Fibroblast of lung (primary cell): ENCODE data around the gene IPO8.

Source experiments
- EZH2 ChIP-seq: IDR thresholded peaks from 2 replicates; pipeline ENCODE4 v1.5.1; 2012; ENCODE audit warnings: low read length, control low read depth, mild to moderate bottlenecking; ENCODE audit errors: missing control alignments
- TF ChIP-seq, protein P1 (sequence below), 2 donors: IDR thresholded peaks in 1 of 2; conservative IDR thresholded peaks in 1 of 2; 1 replicate in 1 of 2; 2 replicates in 1 of 2; pipeline ENCODE4 v1.5.1; 2011 to 2012; ENCODE audit warnings: low read length in 2 of 2, control low read depth in 1 of 2, inconsistent platforms in 1 of 2, low read depth in 1 of 2, mild to moderate bottlenecking in 1 of 2

- TF ChIP-seq EZH2: no peak
- TF ChIP-seq, protein P1, sequence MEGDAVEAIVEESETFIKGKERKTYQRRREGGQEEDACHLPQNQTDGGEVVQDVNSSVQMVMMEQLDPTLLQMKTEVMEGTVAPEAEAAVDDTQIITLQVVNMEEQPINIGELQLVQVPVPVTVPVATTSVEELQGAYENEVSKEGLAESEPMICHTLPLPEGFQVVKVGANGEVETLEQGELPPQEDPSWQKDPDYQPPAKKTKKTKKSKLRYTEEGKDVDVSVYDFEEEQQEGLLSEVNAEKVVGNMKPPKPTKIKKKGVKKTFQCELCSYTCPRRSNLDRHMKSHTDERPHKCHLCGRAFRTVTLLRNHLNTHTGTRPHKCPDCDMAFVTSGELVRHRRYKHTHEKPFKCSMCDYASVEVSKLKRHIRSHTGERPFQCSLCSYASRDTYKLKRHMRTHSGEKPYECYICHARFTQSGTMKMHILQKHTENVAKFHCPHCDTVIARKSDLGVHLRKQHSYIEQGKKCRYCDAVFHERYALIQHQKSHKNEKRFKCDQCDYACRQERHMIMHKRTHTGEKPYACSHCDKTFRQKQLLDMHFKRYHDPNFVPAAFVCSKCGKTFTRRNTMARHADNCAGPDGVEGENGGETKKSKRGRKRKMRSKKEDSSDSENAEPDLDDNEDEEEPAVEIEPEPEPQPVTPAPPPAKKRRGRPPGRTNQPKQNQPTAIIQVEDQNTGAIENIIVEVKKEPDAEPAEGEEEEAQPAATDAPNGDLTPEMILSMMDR (conservative IDR thresholded peaks at IDR 0.05 in 1 of 2, IDR thresholded peaks at IDR 0.05 in 1 of 2; ENCODE audit: low read depth in 1 of 2, low read length in 2 of 2): no peak
Measured at GRCh38 chr12:30729547-30729946, 33.9 kb upstream of the IPO8 start.
